Inflammatory macrophage treated with lipopolysaccharide for 4 hours (primary cell): ENCODE results near the gene MRC2.
"Not testable (repeated sequence)": the region's sequence is repeated elsewhere in the genome, so short reads cannot be mapped to it uniquely, and the experiment has no call there.

Experiments
- DNase-seq: peaks from one replicate; pipeline ENCODE4 v3.0.0-alpha.2; 2020

The MRC2 gene

GRCh38 chr17:62681061-62681938 lies 53.8 kb downstream of the MRC2 start:
- DNase-seq = no peak

GRCh38 chr17:62681939-62682381 lies 54.5 kb downstream of the MRC2 start:
- DNase-seq = no peak

GRCh38 chr17:62684179-62684578 lies 56.7 kb downstream of the MRC2 start:
- no peak for DNase-seq

- DNase-seq = no peak
Measured at GRCh38 chr17:62687997-62688396, 60.5 kb downstream of the MRC2 start.

- DNase-seq = no peak
Measured at GRCh38 chr17:62688398-62689160, 61.1 kb downstream of the MRC2 start.

- no peak for DNase-seq
Measured at GRCh38 chr17:62689441-62690167, 62.1 kb downstream of the MRC2 start.

GRCh38 chr17:62690168-62690897 lies 62.9 kb downstream of the MRC2 start:
- DNase-seq = no peak

GRCh38 chr17:62691589-62691915 lies 64.1 kb downstream of the MRC2 start:
- DNase-seq = not testable (repeated sequence)

GRCh38 chr17:62692159-62692651 lies 64.7 kb downstream of the MRC2 start:
- no peak for DNase-seq

- DNase-seq = peak; percentile 15
Measured at GRCh38 chr17:62692721-62693431, 65.4 kb downstream of the MRC2 start.

GRCh38 chr17:62693616-62694409 lies 66.3 kb downstream of the MRC2 start:
- no peak for DNase-seq

- DNase-seq = not testable (repeated sequence)
Measured at GRCh38 chr17:62695093-62695738, 67.7 kb downstream of the MRC2 start.

GRCh38 chr17:62696256-62696655 lies 68.8 kb downstream of the MRC2 start:
- no peak for DNase-seq

GRCh38 chr17:62696726-62697490 lies 69.4 kb downstream of the MRC2 start:
- DNase-seq = no peak

GRCh38 chr17:62698459-62698858 lies 71.0 kb downstream of the MRC2 start:
- not testable (repeated sequence) for DNase-seq

- no peak for DNase-seq
Measured at GRCh38 chr17:62700964-62701705, 73.7 kb downstream of the MRC2 start.

- no peak for DNase-seq
Measured at GRCh38 chr17:62701706-62702085, 74.2 kb downstream of the MRC2 start.

GRCh38 chr17:62702746-62703260 lies 75.3 kb downstream of the MRC2 start:
- no peak for DNase-seq
